Activated gamma-delta T cell treated with Interleukin-2 at 50 U/mL for 16 hours (primary cell): Measurements from ENCODE around the gene ATP5MC2.
A peak's percentile ranks its signal among the peaks of the same experiment; 100 is the strongest.
"Not testable (repeated sequence)": the region's sequence is repeated elsewhere in the genome, so short reads cannot be mapped to it uniquely, and the experiment has no call there.

Source experiments
- DNase-seq: peaks from one replicate; pipeline ENCODE4 v3.0.0-alpha.2; 2020

The ATP5MC2 gene

DNA sequence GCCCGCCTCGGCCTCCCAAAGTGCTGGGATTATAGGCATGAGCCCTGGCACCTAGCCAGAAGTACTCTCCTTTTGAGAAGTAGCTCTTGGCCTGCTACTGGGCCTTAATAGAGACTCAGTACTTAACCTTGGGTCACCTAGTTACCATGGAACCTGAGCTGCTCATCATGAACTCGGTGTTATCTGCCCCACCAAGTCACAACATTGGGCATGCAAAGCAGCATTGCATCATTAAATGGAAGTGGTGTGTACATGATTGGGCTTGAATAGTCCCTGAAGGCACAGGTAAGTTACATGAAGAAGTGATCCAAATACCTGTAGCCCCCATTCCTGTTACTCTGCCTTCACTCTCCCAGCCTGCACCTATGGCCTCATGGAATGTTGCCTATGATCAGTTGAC lies 31.8 kb downstream of the ATP5MC2 start:
- DNase-seq: no peak

DNA sequence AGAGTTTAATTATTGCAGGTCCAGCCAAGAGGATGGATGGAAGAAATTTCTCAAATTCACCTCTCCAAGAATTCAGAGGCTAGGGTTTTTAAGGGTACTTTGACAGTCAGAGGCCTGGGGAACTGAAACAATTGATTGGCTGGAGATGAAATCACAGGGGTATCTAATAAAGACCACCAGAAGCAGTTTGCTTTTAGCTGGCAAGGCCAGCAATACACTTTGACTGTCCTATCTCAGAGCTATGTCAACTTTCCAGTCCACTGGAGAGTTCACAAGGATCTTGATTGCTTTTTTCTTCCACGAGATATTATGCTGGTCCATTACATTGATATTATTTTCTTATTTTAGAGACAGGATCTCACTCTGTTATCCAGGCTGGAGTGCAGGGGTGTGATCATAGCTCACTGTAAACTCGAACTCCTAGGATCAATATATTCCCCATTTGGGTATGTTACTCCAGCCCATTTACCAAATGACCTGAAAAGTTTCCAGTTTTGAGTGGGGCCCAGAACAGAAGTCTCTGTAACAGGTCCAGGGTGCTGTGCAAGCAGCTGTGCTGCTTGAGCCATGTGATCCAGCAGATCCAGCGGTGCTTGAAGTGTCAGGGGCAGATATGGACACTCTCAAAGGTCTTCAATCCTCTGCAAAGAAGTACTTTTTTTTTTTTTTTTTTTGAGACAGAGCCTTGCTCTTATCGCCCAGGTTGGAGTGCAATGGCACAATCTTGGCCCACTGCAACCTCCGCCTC lies 32.5 kb downstream of the ATP5MC2 start:
- DNase-seq: no peak

DNA sequence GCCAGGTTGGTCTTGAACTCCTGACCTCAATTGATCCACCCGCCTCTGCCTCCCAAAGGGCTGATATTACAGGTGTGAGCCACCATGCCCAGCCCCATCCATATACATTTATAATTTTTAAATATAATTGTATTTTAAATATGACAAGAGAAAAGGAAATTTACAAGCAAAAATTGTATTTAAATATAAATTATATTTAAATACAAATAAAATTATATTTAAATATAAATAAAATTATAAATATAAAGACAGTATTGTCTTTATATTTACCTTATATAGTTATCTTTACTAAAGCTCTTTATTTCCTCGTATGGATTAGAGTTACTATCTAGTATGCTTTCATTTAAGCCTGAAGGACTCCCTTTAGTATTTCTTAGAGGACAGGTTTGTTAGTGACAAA lies 37.8 kb downstream of the ATP5MC2 start:
- DNase-seq: no peak

DNA sequence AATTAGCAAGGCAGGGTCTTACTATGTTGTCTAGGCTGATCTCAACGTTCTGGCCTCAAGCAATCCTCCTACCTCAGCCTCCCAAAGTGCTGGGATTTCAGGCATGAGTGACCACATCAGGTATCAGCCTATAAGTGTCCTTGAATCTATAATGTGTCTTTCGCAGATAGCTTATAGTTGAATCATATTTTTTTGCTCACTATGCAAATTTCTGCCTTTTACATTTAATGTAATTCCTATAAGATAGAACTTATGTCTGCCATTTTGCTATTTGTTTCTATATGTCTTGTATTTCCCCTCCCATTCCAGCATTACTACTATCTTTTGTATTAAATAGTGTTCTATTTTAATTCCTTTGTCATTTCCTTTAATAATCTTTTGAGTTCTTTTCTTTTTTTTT lies 39.2 kb downstream of the ATP5MC2 start:
- no peak for DNase-seq

DNA sequence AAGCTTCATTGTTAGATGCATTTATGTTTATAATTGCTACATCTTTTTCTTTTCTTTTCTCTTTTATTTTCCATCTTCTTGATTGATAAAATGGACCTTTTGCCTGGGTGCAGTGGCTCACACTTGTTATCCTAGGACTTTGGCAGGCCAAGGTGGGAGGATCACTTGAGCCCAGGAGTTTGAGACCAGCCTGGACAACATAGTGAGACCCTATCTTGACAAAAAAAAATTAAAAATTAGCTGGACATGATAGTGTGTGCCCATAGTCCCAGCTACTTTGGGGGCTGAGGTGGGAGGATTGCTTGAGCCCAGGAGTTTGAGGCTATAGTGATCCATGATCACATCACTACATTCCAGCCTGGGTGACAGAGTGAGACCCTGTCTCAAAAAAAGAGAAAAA lies 40.2 kb downstream of the ATP5MC2 start:
- not testable (repeated sequence) for DNase-seq

DNA sequence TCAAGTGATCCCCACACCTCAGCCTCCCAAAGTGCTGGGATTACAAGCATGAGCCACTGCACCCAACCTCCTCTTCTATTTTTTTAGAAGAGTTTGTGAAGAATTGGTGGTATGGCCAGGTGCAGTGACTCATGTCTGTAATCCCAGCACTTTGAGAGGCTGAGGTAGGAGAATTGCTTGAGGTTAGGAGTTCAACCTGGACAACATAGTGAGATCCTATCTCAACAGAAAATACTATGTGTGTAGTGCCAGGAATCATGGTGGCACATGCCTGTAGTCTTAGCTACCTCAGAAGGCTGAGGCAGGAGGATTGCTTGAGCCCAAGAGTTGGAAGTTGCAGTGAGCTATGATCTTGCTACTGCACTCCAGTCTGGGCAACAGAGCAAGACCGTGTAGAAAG lies 44.2 kb downstream of the ATP5MC2 start:
- DNase-seq: no peak

DNA sequence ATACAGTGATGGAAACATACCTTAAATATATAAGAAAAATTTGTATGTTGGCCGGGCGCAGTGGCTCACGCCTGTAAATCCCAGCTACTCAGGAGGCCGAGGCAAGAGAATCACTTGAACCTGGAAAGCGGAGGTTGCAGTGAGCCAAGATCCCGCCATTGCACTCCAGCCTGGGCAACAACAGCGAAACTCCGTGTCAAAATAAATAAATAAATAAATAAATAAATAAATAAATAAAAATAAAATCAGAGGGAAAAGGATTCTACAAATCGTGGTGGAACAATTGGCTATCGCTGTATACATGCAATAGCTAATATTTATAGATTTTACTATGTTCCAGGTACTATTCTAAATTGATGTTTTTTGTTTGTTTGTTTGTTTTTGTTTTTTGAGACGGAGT lies 48.0 kb downstream of the ATP5MC2 start:
- no peak for DNase-seq

DNA sequence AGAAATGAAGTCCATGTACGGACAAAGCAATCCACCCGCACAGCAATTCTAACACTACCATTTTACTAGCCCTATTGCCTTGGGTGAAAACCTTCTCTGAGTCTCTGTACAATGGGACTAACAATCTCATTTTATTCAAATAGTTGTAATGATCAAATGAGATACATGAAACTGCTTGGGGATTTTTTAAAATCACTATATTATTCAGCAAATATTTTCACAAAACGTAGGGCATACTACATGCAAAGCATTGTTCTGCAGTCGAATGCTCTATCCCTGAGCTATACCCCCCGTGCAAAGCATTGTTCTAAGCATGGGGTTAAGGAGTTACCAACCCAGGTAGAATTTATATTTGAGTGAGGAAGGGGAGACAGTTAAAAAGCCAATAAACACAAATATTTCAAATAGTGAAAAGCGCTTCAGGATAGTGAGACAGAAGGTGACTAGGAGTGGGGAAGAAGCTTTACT lies 49.1 kb downstream of the ATP5MC2 start:
- DNase-seq: no peak

DNA sequence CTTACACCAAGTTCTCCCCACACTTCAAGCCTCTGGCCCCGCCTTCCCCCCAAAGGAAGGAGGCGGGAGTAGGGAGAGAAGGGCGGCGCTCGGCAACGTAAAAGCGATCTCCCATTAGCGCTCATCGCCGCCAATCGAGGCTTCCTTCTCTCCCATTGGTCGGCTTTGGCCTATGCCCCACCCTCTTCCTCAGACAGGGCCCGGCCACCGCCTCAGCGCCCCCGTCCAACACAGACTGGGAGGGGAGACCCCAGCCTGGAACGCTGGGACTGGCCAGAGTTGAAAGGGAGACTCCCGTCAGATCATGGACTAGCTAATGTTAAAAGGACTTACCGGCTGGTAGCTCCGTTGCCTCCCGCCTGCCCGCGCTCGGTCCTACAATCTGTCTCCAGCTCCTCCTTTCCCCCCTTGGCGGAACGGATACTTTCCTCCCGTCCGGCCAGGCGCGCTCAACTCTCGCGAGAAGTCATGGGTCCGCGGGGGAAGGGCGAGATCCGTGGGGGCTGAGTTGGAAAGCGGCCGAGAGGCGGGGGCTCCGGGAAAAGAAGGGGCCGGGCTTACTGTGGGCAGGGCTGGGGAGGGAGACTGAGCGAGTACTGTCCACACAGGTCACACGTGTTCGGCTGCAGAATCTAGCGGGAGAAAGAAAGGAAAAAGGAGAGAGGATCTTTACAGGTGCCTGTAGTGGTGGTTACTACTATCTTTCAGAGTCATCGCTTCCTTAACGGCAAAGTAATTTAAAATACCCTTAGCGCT lies 49.8 kb downstream of the ATP5MC2 start, which contains the start of gene ATF7:
Gene ATF7 (minus strand): TSS at position 437 of the 756 bp plus-strand sequence. CDS start 25,382 bp downstream, outside the sequence.
- DNase-seq: peak; percentile 98

DNA sequence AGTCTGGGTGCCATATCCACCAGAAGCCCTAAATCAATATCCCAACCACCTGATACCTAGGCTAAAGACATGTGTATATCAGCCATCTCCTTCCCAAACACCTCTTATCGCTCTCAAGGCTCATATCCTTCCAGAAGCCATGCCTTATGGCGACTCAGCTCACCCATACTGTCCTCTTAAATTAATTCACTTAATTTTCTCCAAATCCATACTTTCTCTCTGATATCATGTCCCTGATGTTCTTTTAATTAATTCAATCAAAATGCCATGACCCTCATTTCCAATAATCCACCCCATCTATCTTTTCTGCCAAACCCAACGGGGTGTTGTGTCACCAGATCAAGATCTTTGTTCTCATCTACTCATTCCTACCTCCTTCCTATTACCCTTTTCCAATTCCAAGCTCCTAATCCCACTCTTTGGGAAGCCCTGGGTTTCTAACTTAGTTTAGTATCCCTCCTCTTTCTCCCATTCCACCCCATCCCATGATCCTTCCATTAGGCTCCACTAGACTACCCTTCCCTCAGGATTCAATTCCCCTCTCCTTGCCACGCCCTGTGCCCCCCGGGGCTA lies 50.4 kb downstream of the ATP5MC2 start:
- DNase-seq: no peak

DNA sequence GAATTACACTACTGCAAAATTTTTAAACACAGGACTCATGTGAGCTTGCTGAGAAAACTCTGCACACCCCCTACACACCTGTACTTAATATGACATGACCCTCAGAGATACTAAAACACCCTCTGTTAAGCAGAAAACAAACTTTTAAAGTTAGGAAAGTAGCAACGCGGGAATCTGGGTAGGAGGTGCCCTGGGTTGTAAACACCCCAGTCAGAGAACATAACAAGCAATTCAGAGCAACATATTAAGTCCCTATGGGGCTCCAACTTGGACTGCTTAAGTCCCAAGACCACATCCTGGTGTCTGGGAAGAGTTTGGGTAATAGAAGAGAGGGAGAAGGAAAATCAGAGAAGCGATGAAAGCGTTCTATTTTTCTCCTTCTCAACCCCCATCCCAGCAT lies 50.9 kb downstream of the ATP5MC2 start:
- no peak for DNase-seq

DNA sequence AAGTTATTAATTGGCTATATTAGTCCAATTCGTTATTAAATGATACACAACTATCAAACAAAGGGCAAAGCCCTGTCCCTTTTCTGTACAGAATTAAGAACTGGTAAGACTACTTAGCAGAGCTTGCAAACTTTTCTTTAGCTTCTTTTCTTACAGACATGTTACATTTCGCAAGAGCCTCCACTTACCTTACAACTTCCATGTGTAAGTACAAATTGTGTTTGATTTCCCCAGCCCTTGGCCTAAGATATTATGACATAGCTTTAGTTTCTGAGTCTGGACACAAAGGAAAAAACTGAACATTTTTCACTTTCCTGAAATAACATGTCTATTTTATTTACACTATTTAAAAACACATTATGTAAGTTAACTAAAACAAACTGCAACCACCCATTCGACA lies 51.4 kb downstream of the ATP5MC2 start:
- no peak for DNase-seq

DNA sequence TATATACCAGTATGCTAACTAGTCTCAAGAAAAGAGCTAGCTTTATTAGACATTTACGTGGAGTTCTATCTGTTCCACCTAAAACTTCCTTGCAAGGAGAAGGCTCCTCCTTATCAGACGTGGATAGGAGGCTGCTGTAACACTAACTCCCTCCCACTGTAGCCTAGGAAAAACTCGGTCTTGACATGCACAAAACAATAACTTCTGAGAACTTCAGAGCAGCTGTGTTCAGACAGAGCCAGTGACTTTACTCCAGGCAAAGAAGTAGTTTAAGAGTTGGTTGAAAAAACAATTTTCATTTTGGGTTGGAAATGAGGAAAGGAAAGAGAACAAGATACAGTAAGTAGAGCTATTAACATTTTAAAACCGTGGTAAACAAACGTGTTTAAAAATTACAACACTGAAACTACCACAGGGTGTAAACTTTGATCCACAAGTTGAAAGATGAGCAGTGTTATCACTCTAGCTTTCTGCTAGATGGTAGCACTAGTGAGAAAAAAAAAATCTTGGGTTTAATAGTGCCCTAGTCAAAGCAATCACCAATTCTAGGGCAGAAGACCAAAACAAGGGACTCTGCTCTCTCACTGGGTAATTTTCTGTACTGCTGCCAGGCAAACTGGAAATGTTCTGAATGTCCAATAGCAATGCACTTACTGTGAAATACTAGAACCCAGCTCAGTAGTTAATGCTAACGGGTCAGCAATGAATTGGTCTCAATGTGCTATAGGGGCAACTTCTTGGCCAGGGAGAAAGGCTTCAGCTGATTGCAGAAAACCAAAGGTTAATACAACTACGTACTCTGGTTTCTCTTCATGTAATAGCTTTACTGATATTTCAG lies 52.1 kb downstream of the ATP5MC2 start:
- DNase-seq: no peak

DNA sequence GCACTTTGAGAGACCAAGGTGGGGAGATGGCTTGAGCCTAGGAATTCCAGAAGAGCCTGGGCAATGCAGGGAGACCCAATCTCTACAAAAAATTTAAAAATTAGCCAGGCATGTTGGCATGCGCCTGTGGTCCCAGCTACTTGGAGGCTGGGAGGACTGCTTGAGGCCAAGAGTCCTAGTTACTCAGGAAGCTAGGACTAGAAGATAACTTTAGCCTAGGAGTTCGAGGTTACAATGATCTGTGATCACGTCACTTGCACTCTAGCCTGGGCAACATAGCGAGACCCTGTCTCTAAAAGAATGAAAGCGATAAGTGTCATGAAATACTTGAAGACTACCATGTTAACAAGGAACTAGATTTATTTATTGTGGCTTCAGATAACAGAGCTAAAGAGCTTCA lies 53.2 kb downstream of the ATP5MC2 start:
- no peak for DNase-seq

DNA sequence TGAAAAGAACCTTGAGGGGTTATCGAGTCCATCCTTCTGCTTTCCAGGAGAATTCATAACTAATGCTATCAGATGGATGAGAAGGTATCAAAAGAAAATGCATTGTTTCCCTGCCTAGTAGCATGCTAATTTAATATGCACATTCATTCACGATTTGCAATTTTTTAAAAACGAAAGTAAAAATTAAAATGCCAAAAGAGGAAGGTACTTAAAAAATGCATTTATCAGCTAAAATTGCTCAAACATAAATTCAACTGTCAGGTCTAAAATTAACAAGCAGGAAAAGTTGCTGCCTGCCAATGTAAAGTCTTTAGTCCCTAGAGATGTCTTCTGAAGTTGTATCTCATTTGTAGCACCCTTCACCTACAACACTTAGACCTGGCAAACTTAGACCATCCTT lies 57.6 kb downstream of the ATP5MC2 start:
- no peak for DNase-seq

DNA sequence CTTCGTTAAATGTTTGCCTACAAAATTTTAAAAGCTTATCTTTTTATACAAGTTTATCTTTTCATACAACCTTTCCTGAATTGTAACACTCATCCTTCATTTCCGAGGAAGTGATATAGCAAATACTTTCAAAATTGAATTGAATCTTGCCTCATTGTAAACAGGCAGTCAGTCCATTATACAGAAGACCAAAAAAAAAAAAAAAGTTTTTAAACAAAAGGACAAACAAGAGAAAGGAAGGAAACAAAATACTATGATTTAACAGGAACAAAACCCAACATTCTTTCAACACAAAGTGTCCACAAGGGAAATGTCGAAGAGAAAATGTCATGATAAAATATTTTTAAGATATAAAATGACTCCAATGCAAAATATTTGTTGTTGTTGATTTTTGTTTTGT lies 58.2 kb downstream of the ATP5MC2 start:
- no peak for DNase-seq

DNA sequence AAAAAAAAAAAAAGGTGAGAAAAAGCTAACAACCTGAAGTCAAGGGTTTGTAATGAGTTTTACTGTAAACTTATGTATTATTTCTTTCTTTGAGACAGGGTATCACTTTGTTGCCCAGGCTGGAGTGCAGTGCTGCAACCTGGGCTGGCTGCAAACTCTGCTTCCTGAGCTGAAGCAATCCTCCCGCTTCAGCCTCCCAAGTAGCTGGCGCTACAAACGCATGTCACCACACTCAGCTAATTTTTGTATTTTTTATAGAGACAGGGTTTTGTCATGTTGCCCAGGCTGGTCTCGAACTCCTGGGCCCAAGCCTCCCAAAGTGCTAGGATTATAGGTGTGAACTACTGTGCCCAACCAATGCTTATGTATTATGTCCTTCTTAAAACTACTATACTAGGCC lies 58.9 kb downstream of the ATP5MC2 start:
- no peak for DNase-seq
